ENCODE data around the gene RNU4-1.

The RNU4-1 gene

DNA sequence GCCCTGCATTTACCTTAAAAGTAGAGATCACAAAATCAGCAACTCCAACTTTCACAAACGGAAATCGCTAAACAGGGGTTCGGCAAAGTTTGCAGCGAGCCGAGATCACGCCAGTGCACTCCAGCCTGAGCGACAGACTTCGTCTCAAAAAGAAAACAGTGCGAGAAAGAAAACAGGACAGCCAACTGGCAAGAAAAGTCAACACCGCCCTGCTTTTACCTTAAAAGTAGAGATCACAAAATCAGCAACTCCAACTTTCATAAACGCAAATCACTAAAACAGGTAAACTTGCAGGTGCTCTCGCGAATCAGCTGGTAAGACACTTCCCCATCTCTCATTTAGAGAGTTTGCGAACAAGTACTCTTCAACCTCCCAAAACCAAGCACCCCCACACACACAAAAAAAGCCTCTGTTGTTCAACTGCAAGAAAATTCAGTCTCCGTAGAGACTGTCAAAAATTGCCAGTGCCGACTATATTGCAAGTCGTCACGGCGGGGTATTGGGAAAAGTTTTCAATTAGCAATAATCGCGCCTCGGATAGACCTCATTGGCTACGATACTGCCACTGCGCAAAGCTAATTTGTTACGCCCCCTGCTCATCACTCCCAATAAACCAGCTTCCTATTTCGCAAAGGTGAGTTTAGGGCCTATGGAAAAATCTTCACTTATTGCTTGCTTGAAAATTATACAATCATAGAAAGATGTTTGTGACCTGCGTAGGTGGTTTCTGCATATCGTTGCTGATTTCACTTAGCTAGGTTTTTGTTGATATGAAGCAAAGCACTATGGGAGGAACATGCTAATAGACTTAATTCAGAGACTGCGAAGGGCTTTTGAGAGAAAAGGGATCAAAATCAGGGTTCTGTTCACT, at the start of gene RNU4-1 (continued):
- TF ChIP-seq, protein P1, sequence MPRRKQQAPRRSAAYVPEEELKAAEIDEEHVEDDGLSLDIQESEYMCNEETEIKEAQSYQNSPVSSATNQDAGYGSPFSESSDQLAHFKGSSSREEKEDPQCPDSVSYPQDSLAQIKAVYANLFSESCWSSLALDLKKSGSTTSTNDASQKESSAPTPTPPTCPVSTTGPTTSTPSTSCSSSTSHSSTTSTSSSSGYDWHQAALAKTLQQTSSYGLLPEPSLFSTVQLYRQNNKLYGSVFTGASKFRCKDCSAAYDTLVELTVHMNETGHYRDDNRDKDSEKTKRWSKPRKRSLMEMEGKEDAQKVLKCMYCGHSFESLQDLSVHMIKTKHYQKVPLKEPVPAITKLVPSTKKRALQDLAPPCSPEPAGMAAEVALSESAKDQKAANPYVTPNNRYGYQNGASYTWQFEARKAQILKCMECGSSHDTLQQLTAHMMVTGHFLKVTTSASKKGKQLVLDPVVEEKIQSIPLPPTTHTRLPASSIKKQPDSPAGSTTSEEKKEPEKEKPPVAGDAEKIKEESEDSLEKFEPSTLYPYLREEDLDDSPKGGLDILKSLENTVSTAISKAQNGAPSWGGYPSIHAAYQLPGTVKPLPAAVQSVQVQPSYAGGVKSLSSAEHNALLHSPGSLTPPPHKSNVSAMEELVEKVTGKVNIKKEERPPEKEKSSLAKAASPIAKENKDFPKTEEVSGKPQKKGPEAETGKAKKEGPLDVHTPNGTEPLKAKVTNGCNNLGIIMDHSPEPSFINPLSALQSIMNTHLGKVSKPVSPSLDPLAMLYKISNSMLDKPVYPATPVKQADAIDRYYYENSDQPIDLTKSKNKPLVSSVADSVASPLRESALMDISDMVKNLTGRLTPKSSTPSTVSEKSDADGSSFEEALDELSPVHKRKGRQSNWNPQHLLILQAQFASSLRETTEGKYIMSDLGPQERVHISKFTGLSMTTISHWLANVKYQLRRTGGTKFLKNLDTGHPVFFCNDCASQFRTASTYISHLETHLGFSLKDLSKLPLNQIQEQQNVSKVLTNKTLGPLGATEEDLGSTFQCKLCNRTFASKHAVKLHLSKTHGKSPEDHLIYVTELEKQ (tag by site-specific recombination; IDR thresholded peaks at IDR 0.05; ENCODE audit: borderline replicate concordance): 0 out of 2 replicates have a peak, but pooled peaks have one; percentile 6
- no peak; the same call in 1 of the 2 replicates for TF ChIP-seq ZNF843 (tag by site-specific recombination; IDR thresholded peaks at IDR 0.05)
- TF ChIP-seq ZXDB (tag by site-specific recombination; IDR thresholded peaks at IDR 0.05): peak; percentile 60
- TF ChIP-seq ZNF561 (tag by site-specific recombination; IDR thresholded peaks at IDR 0.05; ENCODE audit: borderline replicate concordance): peak; percentile 46; the same call in 1 of the 2 replicates
- TF ChIP-seq, protein P2, sequence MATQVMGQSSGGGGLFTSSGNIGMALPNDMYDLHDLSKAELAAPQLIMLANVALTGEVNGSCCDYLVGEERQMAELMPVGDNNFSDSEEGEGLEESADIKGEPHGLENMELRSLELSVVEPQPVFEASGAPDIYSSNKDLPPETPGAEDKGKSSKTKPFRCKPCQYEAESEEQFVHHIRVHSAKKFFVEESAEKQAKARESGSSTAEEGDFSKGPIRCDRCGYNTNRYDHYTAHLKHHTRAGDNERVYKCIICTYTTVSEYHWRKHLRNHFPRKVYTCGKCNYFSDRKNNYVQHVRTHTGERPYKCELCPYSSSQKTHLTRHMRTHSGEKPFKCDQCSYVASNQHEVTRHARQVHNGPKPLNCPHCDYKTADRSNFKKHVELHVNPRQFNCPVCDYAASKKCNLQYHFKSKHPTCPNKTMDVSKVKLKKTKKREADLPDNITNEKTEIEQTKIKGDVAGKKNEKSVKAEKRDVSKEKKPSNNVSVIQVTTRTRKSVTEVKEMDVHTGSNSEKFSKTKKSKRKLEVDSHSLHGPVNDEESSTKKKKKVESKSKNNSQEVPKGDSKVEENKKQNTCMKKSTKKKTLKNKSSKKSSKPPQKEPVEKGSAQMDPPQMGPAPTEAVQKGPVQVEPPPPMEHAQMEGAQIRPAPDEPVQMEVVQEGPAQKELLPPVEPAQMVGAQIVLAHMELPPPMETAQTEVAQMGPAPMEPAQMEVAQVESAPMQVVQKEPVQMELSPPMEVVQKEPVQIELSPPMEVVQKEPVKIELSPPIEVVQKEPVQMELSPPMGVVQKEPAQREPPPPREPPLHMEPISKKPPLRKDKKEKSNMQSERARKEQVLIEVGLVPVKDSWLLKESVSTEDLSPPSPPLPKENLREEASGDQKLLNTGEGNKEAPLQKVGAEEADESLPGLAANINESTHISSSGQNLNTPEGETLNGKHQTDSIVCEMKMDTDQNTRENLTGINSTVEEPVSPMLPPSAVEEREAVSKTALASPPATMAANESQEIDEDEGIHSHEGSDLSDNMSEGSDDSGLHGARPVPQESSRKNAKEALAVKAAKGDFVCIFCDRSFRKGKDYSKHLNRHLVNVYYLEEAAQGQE (tag by site-specific recombination; IDR thresholded peaks at IDR 0.05): peak; percentile 10; the same call in 1 of the 2 replicates
- peak; percentile 59 for TF ChIP-seq ZEB2 (tag by site-specific recombination; IDR thresholded peaks at IDR 0.05)

DNA sequence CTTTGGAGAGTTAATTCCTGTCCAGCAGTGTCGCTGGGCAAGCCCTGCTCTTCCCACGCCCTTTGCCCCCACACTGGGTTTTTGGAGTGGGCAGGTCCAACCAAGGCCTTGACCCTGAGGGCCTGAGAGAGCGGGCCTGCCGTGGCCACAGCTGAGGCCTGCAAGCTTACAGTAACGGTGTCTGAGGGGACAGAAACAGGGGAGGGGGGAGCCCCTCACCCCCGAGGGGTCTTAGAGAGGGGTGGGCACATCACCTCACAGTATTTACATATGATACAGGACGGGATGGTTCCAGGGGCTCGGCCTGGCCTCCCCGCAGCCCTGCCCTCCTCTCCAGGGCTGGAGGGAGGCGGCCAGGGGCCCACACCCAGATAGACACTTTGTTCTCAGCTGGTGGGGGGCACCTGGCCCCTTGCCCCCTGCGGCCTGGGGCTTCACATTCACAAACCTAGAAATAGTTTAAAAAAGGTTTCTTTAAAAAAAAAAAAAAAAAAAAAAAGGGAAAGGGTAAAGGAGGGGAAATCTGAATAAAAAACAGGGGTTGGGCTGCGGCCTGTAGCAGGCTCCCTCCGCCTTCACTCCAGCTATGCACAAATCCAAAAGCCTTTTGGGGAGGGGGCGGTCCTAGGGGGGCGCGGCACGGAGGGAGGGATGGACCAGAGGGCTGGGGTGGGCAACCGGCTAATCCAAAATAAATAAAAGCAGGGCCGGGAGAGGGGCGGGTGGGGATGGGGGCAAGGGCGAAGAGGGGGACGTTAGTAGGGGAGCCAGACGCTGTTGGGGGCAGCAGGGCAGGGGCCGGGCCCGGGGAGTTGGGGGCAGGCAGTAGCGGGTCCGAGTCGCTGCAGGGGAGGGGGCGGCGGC, 49.4 kb upstream of the RNU4-1 start:
- Histone ChIP-seq H3K4me1 (ENCODE audit: control insufficient read depth, insufficient read depth, low read length) (no peaks in the 10 kb centered on the region), H3K36me3 (ENCODE audit: control insufficient read depth in 2 of 2, insufficient read depth in 1 of 2, low read length in 2 of 2) (peaks cover 3 to 29% of the 10 kb centered on the region in 2 experiments; a peak in 2 of 3 replicates), H3K9me3 (ENCODE audit: control insufficient read depth, insufficient read depth, low read depth, low read length) (no peaks in the 10 kb centered on the region), H3K4me3 (ENCODE audit: low read depth, low read length) (no peak overlapping the region), H3K27ac (ENCODE audit: extremely low read depth, low read depth, low read length) (no peak overlapping the region)
- ChIA-PET CTCF (interaction anchor here (0.6 kb wide), 1 partner anchor 304 kb away, joined by 3 read pairs; no protein-coding TSS in a partner anchor), POLR2A (interaction anchor here (0.9 kb wide), 1 partner anchor 186 kb away, joined by 4 read pairs; the partner anchor contains the start of gene COQ5)
- TF ChIP-seq ZBTB7A (tag by site-specific recombination; IDR thresholded peaks at IDR 0.05; ENCODE audit: low read depth) (no peak), ZNF248 (tag by site-specific recombination; IDR thresholded peaks at IDR 0.05) (no peak)

DNA sequence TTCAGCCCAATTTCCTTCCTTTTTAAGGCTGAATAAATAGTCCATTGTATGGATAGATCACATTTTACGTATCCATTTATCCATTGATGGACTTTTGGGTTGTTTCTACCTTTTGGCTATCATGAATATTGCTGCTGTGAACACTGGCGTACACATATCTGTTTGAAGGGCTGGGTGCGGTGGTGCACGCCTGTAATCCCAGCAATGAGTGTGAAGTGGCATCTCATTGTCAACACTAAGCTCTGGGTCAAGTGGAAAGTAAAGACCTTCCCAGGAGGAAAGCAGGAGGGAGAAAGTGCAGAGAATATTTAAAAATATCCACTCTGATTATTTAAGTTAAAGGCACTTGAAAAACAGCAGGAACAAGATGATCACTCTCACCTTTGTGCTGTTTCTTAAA, 46.2 kb upstream of the RNU4-1 start:
- POLR2A ChIA-PET: no interaction called here
- Histone ChIP-seq H3K4me1 (ENCODE audit: control insufficient read depth, insufficient read depth, low read length) (no peaks in the 10 kb centered on the region), H3K36me3 (ENCODE audit: control insufficient read depth in 2 of 2, insufficient read depth in 1 of 2, low read length in 2 of 2) (peaks cover 0 to 13% of the 10 kb centered on the region in 2 experiments; a peak in 2 of 3 replicates), H3K9me3 (ENCODE audit: control insufficient read depth, insufficient read depth, low read depth, low read length) (no peaks in the 10 kb centered on the region), H3K4me3 (ENCODE audit: low read depth, low read length) (no peak overlapping the region), H3K27ac (ENCODE audit: extremely low read depth, low read depth, low read length) (no peak overlapping the region)
- CTCF ChIA-PET: interaction anchor here (0.6 to 0.8 kb wide), 3 partner anchors 28 to 98 kb away, joined by 3 to 5 read pairs (median 3); no protein-coding TSS in a partner anchor
- TF ChIP-seq ZNF341 (tag by site-specific recombination; IDR thresholded peaks at IDR 0.05; ENCODE audit: low read depth) (no peak), ZNF350 (tag by site-specific recombination; IDR thresholded peaks at IDR 0.05) (no peak), ZNF433 (tag by site-specific recombination; IDR thresholded peaks at IDR 0.05; ENCODE audit: low read depth) (no peak), ZNF501 (tag by site-specific recombination; IDR thresholded peaks at IDR 0.05) (no peak), ZEB2 (tag by site-specific recombination; IDR thresholded peaks at IDR 0.05) (no peak), ZNF600 (tag by site-specific recombination; IDR thresholded peaks at IDR 0.05) (no peak), MZF1 (tag by site-specific recombination; IDR thresholded peaks at IDR 0.05; ENCODE audit: borderline replicate concordance) (no peak)
- TF ChIP-seq, protein P3, sequence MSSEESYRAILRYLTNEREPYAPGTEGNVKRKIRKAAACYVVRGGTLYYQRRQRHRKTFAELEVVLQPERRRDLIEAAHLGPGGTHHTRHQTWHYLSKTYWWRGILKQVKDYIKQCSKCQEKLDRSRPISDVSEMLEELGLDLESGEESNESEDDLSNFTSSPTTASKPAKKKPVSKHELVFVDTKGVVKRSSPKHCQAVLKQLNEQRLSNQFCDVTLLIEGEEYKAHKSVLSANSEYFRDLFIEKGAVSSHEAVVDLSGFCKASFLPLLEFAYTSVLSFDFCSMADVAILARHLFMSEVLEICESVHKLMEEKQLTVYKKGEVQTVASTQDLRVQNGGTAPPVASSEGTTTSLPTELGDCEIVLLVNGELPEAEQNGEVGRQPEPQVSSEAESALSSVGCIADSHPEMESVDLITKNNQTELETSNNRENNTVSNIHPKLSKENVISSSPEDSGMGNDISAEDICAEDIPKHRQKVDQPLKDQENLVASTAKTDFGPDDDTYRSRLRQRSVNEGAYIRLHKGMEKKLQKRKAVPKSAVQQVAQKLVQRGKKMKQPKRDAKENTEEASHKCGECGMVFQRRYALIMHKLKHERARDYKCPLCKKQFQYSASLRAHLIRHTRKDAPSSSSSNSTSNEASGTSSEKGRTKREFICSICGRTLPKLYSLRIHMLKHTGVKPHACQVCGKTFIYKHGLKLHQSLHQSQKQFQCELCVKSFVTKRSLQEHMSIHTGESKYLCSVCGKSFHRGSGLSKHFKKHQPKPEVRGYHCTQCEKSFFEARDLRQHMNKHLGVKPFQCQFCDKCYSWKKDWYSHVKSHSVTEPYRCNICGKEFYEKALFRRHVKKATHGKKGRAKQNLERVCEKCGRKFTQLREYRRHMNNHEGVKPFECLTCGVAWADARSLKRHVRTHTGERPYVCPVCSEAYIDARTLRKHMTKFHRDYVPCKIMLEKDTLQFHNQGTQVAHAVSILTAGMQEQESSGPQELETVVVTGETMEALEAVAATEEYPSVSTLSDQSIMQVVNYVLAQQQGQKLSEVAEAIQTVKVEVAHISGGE (tag by site-specific recombination; conservative IDR thresholded peaks at IDR 0.05; ENCODE audit: low read depth): no peak
- TF ChIP-seq, protein P4, sequence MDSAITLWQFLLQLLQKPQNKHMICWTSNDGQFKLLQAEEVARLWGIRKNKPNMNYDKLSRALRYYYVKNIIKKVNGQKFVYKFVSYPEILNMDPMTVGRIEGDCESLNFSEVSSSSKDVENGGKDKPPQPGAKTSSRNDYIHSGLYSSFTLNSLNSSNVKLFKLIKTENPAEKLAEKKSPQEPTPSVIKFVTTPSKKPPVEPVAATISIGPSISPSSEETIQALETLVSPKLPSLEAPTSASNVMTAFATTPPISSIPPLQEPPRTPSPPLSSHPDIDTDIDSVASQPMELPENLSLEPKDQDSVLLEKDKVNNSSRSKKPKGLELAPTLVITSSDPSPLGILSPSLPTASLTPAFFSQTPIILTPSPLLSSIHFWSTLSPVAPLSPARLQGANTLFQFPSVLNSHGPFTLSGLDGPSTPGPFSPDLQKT (IDR thresholded peaks at IDR 0.05; ENCODE audit: borderline replicate concordance, low read depth, low read length): no peak
